Mesendoderm (in vitro differentiated cells): Measurements from ENCODE around the gene ARHGEF35.
"Not testable (repeated sequence)": the region's sequence is repeated elsewhere in the genome, so short reads cannot be mapped to it uniquely, and the experiment has no call there.

Experiments
- DNase-seq: peaks from one replicate; pipeline ENCODE4 v3.0.0; 2013
- H2AK5ac ChIP-seq: 2 replicates; pipeline ENCODE4 v1.6.1; 2013; ENCODE audit warnings: low read length, inconsistent platforms
- H2BK120ac ChIP-seq: 2 replicates; pipeline ENCODE4 v1.6.1; 2013; ENCODE audit warnings: low read depth, mild to moderate bottlenecking, low read length, moderate library complexity, mixed read lengths
- H2BK15ac ChIP-seq: replicated peaks from 2 replicates; pipeline ENCODE4 v1.6.1; 2013; ENCODE audit warnings: low read depth, mild to moderate bottlenecking, moderate library complexity
- H2BK5ac ChIP-seq: 2 replicates; pipeline ENCODE4 v1.6.1; 2013; ENCODE audit warnings: low read length, inconsistent platforms
- H3K18ac ChIP-seq: 2 replicates; pipeline ENCODE4 v1.6.1; 2013; ENCODE audit warnings: mild to moderate bottlenecking, low read length, mixed read lengths
- H3K23ac ChIP-seq: one replicate; pipeline ENCODE4 v1.6.1; 2013; ENCODE audit warnings: low read length
- H3K27ac ChIP-seq: 2 replicates; pipeline ENCODE4 v1.5.1; 2013; ENCODE audit warnings: low read depth, mild to moderate bottlenecking, inconsistent platforms, low read length, moderate library complexity
- H3K27me3 ChIP-seq: 2 replicates; pipeline ENCODE4 v1.6.1; 2013; ENCODE audit warnings: low read length, control low read depth, mild to moderate bottlenecking, inconsistent platforms; ENCODE audit not compliant: insufficient read depth, poor library complexity
- H3K36me3 ChIP-seq: 2 replicates; pipeline ENCODE4 v1.6.1; 2013; ENCODE audit warnings: low read length, inconsistent platforms; ENCODE audit not compliant: control insufficient read depth, insufficient read depth
- H3K4ac ChIP-seq: one replicate; pipeline ENCODE4 v1.6.1; 2013; ENCODE audit warnings: low read depth, mild to moderate bottlenecking, low read length, moderate library complexity
- H3K4me1 ChIP-seq: 2 replicates; pipeline ENCODE4 v1.6.1; 2013; ENCODE audit warnings: low read depth, low read length, inconsistent platforms; ENCODE audit not compliant: control insufficient read depth
- H3K4me2 ChIP-seq: 2 replicates; pipeline ENCODE4 v1.6.1; 2013; ENCODE audit warnings: low read length
- H3K4me3 ChIP-seq: 2 replicates; pipeline ENCODE4 v1.5.1; 2013; ENCODE audit warnings: mild to moderate bottlenecking, low read length
- H3K56ac ChIP-seq: one replicate; pipeline ENCODE4 v1.6.1; 2013; ENCODE audit warnings: low read length
- H3K79me1 ChIP-seq: 2 replicates; pipeline ENCODE4 v1.6.1; 2013; ENCODE audit warnings: low read length, inconsistent platforms
- H3K79me2 ChIP-seq: 2 replicates; pipeline ENCODE4 v1.6.1; 2013; ENCODE audit warnings: mild to moderate bottlenecking, low read length; ENCODE audit not compliant: control insufficient read depth, insufficient read depth
- H3K9ac ChIP-seq: 2 replicates; pipeline ENCODE4 v1.6.1; 2013; ENCODE audit warnings: low read length, inconsistent platforms
- H4K5ac ChIP-seq: one replicate; pipeline ENCODE4 v1.6.1; 2013; ENCODE audit warnings: low read length
- H4K8ac ChIP-seq: one replicate; pipeline ENCODE4 v1.6.1; 2013; ENCODE audit warnings: low read depth, mild to moderate bottlenecking, control low read depth, low read length, moderate library complexity
- WGBS: extraction: QIAGEN DNeasy Blood & Tissue Kit; methylation state at CpG from one replicate; pipeline ENCODE4 v1.1.7; 2013; ENCODE audit warnings: low lambda C conversion rate, missing lambda C conversion rate; ENCODE audit not compliant: insufficient coverage; ENCODE audit errors: extremely low coverage; 5-methylcytosine and 5-hydroxymethylcytosine counted together

ARHGEF35 gene

DNA sequence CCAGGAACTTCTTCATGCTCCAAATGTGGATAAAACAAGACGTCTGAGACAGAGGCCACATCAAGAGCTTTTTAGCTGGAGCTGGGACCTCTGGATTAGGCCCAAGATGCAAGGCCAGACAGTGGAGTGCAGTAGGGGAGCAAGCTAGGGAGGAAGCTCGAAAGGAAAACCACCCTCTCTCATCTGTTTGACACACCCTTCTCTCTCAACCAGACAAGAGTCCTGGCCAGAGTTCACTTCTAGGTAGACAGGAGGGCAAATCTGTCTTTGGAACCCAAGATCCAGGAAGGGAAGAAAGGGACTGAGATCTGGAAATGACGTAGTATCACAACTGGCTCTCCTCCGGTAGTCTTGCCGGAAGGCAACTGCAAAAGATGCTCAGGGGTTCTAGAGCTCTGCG lies 1.2 kb downstream of the ARHGEF35 start:
- H3K4me3 ChIP-seq, H3K23ac ChIP-seq, H3K4me1 ChIP-seq, H3K27ac ChIP-seq, H2BK120ac ChIP-seq, H2AK5ac ChIP-seq, H3K56ac ChIP-seq, H4K5ac ChIP-seq, H2BK5ac ChIP-seq, H3K18ac ChIP-seq, H3K79me1 ChIP-seq, H3K27me3 ChIP-seq, H3K4ac ChIP-seq, H4K8ac ChIP-seq, H3K36me3 ChIP-seq, H3K9ac ChIP-seq, DNase-seq, H3K4me2 ChIP-seq, H2BK15ac ChIP-seq, H3K79me2 ChIP-seq: not testable (repeated sequence)
- WGBS, result no CpG with 5 or more reads among the region's 6 CpGs

DNA sequence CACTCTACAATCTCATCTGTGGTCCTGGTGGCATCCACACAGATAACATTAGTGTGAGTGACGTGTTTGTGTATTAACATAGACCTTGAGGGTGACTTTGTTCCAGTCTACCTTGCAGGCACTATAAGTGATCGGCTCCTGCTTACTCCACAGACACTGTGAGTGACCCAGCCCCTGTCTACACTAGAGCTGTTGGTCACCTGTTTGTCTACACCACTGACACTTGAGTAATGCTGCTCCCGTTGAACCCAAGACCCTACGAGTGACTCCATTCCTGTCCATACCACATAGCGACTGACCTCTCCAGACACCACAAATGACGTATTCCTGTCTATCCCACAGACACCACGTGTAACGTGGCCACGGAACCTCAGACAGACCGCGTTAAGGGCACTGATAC lies 1.9 kb downstream of the ARHGEF35 start:
- H3K4me3 ChIP-seq, H4K5ac ChIP-seq, H2BK15ac ChIP-seq, H3K56ac ChIP-seq, H3K79me1 ChIP-seq, H3K4ac ChIP-seq, H3K27me3 ChIP-seq, DNase-seq, H3K9ac ChIP-seq, H4K8ac ChIP-seq, H2AK5ac ChIP-seq, H2BK5ac ChIP-seq, H3K36me3 ChIP-seq, H3K4me2 ChIP-seq, H3K79me2 ChIP-seq, H3K27ac ChIP-seq, H3K18ac ChIP-seq, H3K23ac ChIP-seq, H3K4me1 ChIP-seq, H2BK120ac ChIP-seq: not testable (repeated sequence)
- WGBS, result no CpG with 5 or more reads among the region's 11 CpGs

- H3K4me3 ChIP-seq, H4K8ac ChIP-seq, H3K56ac ChIP-seq, H3K27ac ChIP-seq, H4K5ac ChIP-seq, H2BK5ac ChIP-seq, H3K27me3 ChIP-seq, DNase-seq, H2AK5ac ChIP-seq, H3K4ac ChIP-seq, H3K4me2 ChIP-seq, H2BK15ac ChIP-seq, H3K23ac ChIP-seq, H3K79me2 ChIP-seq, H3K9ac ChIP-seq, H3K79me1 ChIP-seq, H3K18ac ChIP-seq, H2BK120ac ChIP-seq, H3K4me1 ChIP-seq, H3K36me3 ChIP-seq: not testable (repeated sequence)
- WGBS, result no CpG with 5 or more reads among the region's 3 CpGs
Observed at GRCh38 chr7:144188578-144189171, 7.0 kb downstream of the ARHGEF35 start.

DNA sequence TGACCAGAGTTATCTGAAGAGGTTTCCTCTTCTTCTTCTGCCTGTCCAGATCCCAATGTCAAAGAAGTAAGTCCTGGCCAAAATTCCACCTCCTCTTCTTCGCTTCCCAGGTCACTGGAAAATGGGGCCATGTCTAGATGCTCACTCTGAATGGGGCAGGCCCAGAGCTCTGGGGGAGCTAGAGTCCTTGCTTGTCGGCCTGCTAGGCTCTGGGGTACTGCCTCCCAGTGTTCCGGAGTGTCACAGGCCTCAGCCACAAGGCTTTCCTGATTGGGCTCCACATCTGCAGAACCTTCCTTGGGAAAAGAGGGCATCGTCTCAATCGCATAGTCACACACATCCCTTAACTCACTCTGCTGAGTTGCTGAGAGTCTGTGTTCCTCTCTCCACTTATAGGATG lies 7.8 kb downstream of the ARHGEF35 start:
- not testable (repeated sequence) for H3K56ac ChIP-seq, H2AK5ac ChIP-seq, H2BK15ac ChIP-seq, H3K4me3 ChIP-seq, H3K36me3 ChIP-seq, H3K23ac ChIP-seq, H3K79me2 ChIP-seq, H2BK5ac ChIP-seq, H3K27ac ChIP-seq, H3K27me3 ChIP-seq, H3K79me1 ChIP-seq, H4K8ac ChIP-seq, H3K4me1 ChIP-seq, H4K5ac ChIP-seq, DNase-seq, H2BK120ac ChIP-seq, H3K9ac ChIP-seq, H3K4me2 ChIP-seq, H3K18ac ChIP-seq, H3K4ac ChIP-seq
- no CpG with 5 or more reads among the region's 5 CpGs for WGBS

DNA sequence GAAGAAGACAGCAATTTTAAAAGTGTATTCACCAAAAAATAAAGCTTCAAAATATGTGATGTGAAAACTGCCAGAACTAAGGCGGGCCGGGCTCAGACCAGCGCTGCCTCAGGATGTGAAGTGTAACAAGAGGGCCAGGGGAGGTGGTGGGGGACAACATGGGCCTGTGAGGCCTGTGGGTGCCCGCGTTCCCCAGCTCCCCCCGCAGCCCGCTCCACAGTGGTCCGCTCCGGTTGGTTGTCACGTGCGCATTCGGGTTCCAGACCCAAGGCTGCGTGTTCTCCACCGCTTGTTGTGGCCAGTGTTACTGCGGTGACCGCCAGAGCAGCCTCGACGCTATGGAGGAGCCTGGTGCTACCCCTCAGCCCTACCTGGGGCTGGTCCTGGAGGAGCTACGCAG lies 12.5 kb downstream of the ARHGEF35 start, which contains the start of gene CTAGE4:
CTAGE4 (plus strand) TSS at position 301 of the 400 bp plus-strand sequence; CDS start at position 339, 38 bp downstream.
- H2AK5ac ChIP-seq, H3K23ac ChIP-seq, H3K4ac ChIP-seq, H3K4me2 ChIP-seq, H3K4me1 ChIP-seq, H3K27ac ChIP-seq, H3K56ac ChIP-seq, H4K8ac ChIP-seq, H2BK5ac ChIP-seq, H3K79me1 ChIP-seq, H3K9ac ChIP-seq, DNase-seq, H2BK15ac ChIP-seq, H3K79me2 ChIP-seq, H4K5ac ChIP-seq, H3K36me3 ChIP-seq, H3K4me3 ChIP-seq, H3K27me3 ChIP-seq, H2BK120ac ChIP-seq, H3K18ac ChIP-seq: not testable (repeated sequence)
- no CpG with 5 or more reads among the region's 19 CpGs for WGBS

- not testable (repeated sequence) for H3K4me3 ChIP-seq, H2BK5ac ChIP-seq, H3K79me1 ChIP-seq, H3K23ac ChIP-seq, H3K4me1 ChIP-seq, H3K36me3 ChIP-seq, H2BK15ac ChIP-seq, H3K9ac ChIP-seq, H3K79me2 ChIP-seq, H2AK5ac ChIP-seq, H3K27ac ChIP-seq, H3K56ac ChIP-seq, DNase-seq, H4K8ac ChIP-seq, H2BK120ac ChIP-seq, H3K4ac ChIP-seq, H3K27me3 ChIP-seq, H3K4me2 ChIP-seq, H4K5ac ChIP-seq, H3K18ac ChIP-seq
- no CpG with 5 or more reads among the region's 2 CpGs for WGBS
Observed at GRCh38 chr7:144179165-144179479, 16.5 kb downstream of the ARHGEF35 start.
